Measurements from ENCODE around the gene KCNIP1.

KCNIP1 gene

DNA sequence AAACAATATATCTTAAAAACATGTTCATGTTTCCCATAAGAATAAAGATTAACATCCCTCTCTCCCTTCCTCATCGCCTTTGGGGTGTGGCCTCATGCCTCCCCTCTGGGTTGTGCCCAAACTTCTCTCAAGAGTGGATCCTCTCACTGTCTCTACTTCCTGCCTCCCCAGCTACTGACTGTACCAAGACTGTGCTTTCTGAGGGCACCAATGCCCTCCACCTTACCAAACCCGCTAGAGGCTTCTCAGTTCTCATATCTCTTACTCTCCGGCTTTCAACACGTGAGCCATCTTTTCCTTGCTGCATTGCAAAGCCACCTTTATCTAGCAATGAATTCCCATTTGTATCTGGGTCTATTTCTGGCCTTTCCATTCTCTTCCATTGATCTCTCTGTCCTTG, 34.4 kb upstream of the KCNIP1 start:
- TF ChIP-seq, protein P1, sequence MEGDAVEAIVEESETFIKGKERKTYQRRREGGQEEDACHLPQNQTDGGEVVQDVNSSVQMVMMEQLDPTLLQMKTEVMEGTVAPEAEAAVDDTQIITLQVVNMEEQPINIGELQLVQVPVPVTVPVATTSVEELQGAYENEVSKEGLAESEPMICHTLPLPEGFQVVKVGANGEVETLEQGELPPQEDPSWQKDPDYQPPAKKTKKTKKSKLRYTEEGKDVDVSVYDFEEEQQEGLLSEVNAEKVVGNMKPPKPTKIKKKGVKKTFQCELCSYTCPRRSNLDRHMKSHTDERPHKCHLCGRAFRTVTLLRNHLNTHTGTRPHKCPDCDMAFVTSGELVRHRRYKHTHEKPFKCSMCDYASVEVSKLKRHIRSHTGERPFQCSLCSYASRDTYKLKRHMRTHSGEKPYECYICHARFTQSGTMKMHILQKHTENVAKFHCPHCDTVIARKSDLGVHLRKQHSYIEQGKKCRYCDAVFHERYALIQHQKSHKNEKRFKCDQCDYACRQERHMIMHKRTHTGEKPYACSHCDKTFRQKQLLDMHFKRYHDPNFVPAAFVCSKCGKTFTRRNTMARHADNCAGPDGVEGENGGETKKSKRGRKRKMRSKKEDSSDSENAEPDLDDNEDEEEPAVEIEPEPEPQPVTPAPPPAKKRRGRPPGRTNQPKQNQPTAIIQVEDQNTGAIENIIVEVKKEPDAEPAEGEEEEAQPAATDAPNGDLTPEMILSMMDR (IDR thresholded peaks at IDR 0.05; ENCODE audit: insufficient read depth, low read depth, low read length, missing control alignments), result no peak
- DNase-seq (ENCODE audit: low read depth), result no peak
- no peak overlapping the region for H3K4me3 ChIP-seq (ENCODE audit: low read depth, low read length)

DNA sequence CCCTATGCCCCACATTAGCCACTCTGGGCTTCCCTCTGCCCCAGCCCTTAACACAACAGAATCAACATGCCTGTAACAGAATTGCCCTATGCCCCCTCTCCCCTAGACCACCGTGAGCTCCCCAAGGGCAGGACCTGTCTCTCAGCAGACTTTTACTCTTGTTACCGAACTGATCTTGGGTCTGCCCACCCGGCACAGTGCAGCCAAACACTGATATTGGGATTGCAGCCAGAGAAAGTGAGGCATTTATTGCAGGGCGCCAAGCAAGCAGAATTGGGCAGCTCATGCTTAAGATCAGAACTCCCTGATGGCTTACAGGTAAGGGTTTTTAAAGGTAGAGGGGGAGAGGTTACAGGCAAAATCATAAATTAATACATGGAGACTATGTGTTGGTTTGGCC, 33.5 kb upstream of the KCNIP1 start:
- H3K4me3 ChIP-seq (ENCODE audit: low read depth, low read length), result no peak overlapping the region
- DNase-seq (ENCODE audit: low read depth), result no peak
- TF ChIP-seq, protein P1 (IDR thresholded peaks at IDR 0.05; ENCODE audit: insufficient read depth, low read depth, low read length, missing control alignments), result no peak

DNA sequence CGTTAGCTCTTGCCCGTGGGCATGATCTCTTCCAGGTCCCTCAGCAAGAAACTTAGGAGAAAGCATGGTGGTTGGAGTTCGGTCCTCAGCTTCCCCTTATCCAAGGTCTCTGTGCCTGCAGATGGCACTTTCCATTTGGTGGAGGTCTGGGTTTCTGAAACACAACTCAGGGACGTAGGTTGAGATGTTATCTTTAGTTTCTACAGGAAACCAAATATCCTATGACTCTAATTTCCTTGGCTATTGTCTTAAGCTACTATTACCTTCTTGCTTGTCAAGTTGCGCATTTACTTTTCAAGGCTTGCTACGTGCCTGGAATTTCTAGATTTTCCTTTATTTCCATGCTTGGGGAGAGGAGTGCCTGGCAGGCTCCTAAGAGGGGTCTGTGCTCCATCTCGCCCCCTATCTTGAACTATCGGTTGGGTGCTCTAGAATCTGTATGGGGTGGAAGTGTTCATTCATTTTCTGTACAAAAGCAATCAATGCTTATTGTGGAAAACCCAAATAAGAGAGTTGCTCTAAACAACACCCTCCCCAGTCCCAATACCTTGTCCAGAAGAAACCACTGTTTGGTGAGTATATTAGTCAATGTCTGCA, 32.9 kb upstream of the KCNIP1 start:
- H3K4me3 ChIP-seq (ENCODE audit: low read depth, low read length), result no peak overlapping the region

DNA sequence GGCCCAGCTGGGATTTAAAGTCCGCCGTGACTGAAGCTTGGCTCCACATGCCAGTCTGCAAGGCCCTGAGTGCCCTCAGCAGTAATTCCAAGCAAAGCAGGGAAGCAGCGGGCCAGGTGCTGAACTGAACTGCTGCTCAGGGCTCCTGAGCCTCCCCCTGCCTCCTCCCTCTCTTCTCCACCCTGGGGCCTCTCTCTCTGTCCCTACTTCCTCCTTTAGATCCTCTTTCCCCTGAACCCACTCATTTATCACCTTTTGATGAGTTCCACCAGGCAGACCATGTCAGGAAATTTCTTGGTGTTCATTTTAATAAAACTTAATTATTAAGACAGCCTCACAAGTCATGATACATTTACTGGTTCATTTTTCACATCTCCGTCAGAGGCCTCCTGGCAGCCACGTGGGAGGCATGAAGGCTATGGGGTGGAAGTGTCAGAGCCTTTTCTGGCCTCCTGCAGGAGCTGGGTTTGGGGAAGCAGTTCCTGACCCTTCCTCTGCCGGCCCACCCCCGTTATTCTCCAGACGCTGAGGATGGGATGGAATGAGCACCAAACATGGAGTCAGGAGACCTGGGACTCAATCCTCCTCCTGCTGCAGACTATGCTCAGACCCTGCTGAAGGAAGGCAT, 32.2 kb upstream of the KCNIP1 start:
- TF ChIP-seq, protein P1 (IDR thresholded peaks at IDR 0.05; ENCODE audit: insufficient read depth, low read depth, low read length, missing control alignments), result no peak
- no peak overlapping the region for H3K4me3 ChIP-seq (ENCODE audit: low read depth, low read length)
- DNase-seq (ENCODE audit: low read depth), result no peak

More for the DNA sequence above, 32.9 kb upstream of the KCNIP1 start:
- DNase-seq (ENCODE audit: low read depth), result no peak
- TF ChIP-seq, protein P1 (IDR thresholded peaks at IDR 0.05; ENCODE audit: insufficient read depth, low read depth, low read length, missing control alignments), result no peak

DNA sequence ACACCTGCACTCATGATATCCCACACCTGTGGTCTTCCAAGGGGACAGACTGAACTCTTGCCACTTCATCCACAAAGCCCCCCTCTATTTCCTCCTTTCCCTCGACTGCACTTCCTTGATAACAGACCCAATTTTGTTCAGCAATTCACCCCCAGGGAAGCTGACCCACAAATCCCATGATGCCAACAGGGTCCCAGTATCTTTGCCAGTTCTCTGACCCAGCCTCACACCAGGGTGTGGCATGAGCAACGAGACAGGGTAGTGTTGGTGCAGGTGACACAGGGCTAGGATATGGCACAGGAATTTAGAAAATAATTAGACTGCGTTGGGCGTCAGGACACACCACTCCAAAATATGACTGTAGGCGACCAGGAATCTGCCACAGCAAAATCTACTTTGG, 30.2 kb upstream of the KCNIP1 start:
- DNase-seq (ENCODE audit: low read depth), result no peak
- TF ChIP-seq, protein P1 (IDR thresholded peaks at IDR 0.05; ENCODE audit: insufficient read depth, low read depth, low read length, missing control alignments), result no peak

DNA sequence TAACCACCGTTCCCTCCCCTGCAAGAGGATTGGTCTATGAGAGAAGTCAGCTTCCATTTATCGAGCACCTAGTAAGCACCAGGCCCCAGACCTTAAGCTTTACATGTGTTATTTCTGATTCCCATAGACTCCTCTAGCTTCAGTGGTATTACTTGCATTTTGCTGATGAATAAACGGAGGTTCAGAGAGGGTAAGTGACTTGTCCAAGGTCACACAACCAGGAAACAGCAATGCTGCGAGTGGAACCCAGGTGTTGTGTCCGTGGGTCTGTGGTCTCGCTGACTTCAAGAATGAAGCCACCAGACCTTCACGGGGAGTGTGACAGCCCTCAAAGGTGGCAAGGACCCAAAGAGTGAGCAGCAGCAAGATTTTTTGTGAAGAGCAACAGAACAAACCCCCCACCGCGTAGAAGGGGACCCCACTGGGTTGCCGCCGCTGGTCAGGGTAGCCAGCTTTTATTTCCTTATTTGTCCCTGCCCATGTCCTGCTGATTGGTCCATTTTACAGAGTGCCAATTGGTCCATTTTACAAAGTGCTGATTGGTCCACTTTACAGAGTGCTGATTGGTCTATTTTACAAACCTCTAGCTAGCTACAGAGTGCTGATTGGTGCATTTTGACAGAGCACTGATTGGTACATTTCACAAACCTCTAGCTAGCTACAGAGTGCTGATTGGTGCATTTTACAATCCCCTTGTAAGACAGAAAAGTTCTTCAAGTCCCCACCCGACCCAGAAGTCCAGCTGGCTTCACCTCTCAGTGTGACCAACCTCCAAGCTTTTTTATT, 29.1 kb upstream of the KCNIP1 start:
- DNase-seq (ENCODE audit: low read depth), result no peak
- TF ChIP-seq, protein P1 (IDR thresholded peaks at IDR 0.05; ENCODE audit: insufficient read depth, low read depth, low read length, missing control alignments), result no peak
- H3K4me3 ChIP-seq (ENCODE audit: low read depth, low read length), result no peak overlapping the region

More for the DNA sequence above, 30.2 kb upstream of the KCNIP1 start:
- H3K4me3 ChIP-seq (ENCODE audit: low read depth, low read length), result no peak overlapping the region

All from GM12865 (cell line).